Neuronal stem cell (in vitro differentiated cells): ENCODE data around the gene TCEANC2.

ENCODE experiments used
- DNase-seq: peaks from one replicate; pipeline ENCODE4 v3.0.0-alpha.2; 2013; ENCODE audit warnings: low spot score
- H2AFZ ChIP-seq: one replicate; pipeline ENCODE4 v1.6.1; 2013; ENCODE audit warnings: mild to moderate bottlenecking, low read length, inconsistent platforms
- H2AK5ac ChIP-seq: 2 replicates; pipeline ENCODE4 v1.6.1; 2013; ENCODE audit warnings: low read depth, mild to moderate bottlenecking, inconsistent platforms, low read length, moderate library complexity, mixed read lengths
- H2BK120ac ChIP-seq: 2 replicates; pipeline ENCODE4 v1.6.1; 2013; ENCODE audit warnings: low read depth, mild to moderate bottlenecking, inconsistent platforms, low read length, moderate library complexity, mixed read lengths
- H2BK12ac ChIP-seq: one replicate; pipeline ENCODE4 v1.6.1; 2013; ENCODE audit warnings: low read length, inconsistent platforms
- H2BK15ac ChIP-seq: 2 replicates; pipeline ENCODE4 v1.6.1; 2013; ENCODE audit warnings: mild to moderate bottlenecking, low read length, inconsistent platforms, mixed read lengths
- H2BK5ac ChIP-seq: one replicate; pipeline ENCODE4 v1.6.1; 2013; ENCODE audit warnings: inconsistent platforms, mild to moderate bottlenecking, low read length, moderate library complexity
- H3K14ac ChIP-seq: one replicate; pipeline ENCODE4 v1.6.1; 2013; ENCODE audit warnings: low read length, inconsistent platforms
- H3K18ac ChIP-seq: 2 replicates; pipeline ENCODE4 v1.6.1; 2013; ENCODE audit warnings: low read length, inconsistent platforms
- H3K23ac ChIP-seq: 2 replicates; pipeline ENCODE4 v1.6.1; 2013; ENCODE audit warnings: low read depth, mild to moderate bottlenecking, mixed read lengths, low read length, inconsistent platforms; ENCODE audit not compliant: poor library complexity
- H3K27ac ChIP-seq: replicated peaks from 3 replicates; pipeline ENCODE4 v1.5.1; 2013; ENCODE audit warnings: low read length, inconsistent platforms
- H3K27me3 ChIP-seq, 3 experiments: 2 replicates each; pipeline ENCODE4 v1.6.1; 2013; ENCODE audit warnings: low read length in 3 of 3, mild to moderate bottlenecking in 2 of 3, inconsistent platforms in 1 of 3, low read depth in 1 of 3, mixed read lengths in 1 of 3, moderate library complexity in 1 of 3; ENCODE audit not compliant: control insufficient read depth in 3 of 3, insufficient read depth in 3 of 3
- H3K36me3 ChIP-seq, 2 donors: replicated peaks in 1 of 2; 2 replicates each; pipeline ENCODE4 v1.6.1; 2013; ENCODE audit warnings: low read length in 2 of 2; ENCODE audit not compliant: control insufficient read depth in 2 of 2, insufficient read depth in 2 of 2
- H3K4ac ChIP-seq: 2 replicates; pipeline ENCODE4 v1.6.1; 2013; ENCODE audit warnings: inconsistent platforms, mild to moderate bottlenecking, low read length, moderate library complexity
- H3K4me1 ChIP-seq, 2 donors: 1 replicate in 1 of 2; 2 replicates in 1 of 2; pipeline ENCODE4 v1.6.1; 2013; ENCODE audit warnings: low read length in 2 of 2, low read depth in 1 of 2; ENCODE audit not compliant: control insufficient read depth in 2 of 2, insufficient read depth in 1 of 2
- H3K4me2 ChIP-seq: one replicate; pipeline ENCODE4 v1.6.1; 2013; ENCODE audit warnings: mild to moderate bottlenecking, low read length, inconsistent platforms; ENCODE audit not compliant: insufficient read depth, poor library complexity, severe bottlenecking
- H3K4me3 ChIP-seq, 2 donors: 2 replicates each; pipeline ENCODE4 v1.5.1; 2013; ENCODE audit warnings: low read length in 2 of 2, mild to moderate bottlenecking in 2 of 2, inconsistent platforms in 1 of 2, moderate library complexity in 1 of 2
- H3K79me1 ChIP-seq: one replicate; pipeline ENCODE4 v1.6.1; 2013; ENCODE audit warnings: low read depth, mild to moderate bottlenecking, inconsistent platforms, low read length, moderate library complexity
- H3K9ac ChIP-seq: one replicate; pipeline ENCODE4 v1.6.1; 2013; ENCODE audit warnings: mild to moderate bottlenecking, low read depth, low read length, inconsistent platforms; ENCODE audit not compliant: poor library complexity
- H3K9me3 ChIP-seq, 2 donors: replicated peaks in 1 of 2; 2 replicates each; pipeline versions ENCODE3 to v1.6.1; 2013; ENCODE audit warnings: low read length in 2 of 2, mild to moderate bottlenecking in 2 of 2, inconsistent platforms in 1 of 2, low read depth in 1 of 2, mixed read lengths in 1 of 2, moderate library complexity in 1 of 2; ENCODE audit not compliant: control insufficient read depth in 2 of 2, insufficient read depth in 1 of 2
- H4K8ac ChIP-seq: one replicate; pipeline ENCODE4 v1.6.1; 2013; ENCODE audit warnings: low read depth, mild to moderate bottlenecking, inconsistent platforms, low read length, moderate library complexity
- H4K91ac ChIP-seq: one replicate; pipeline ENCODE4 v1.6.1; 2013; ENCODE audit warnings: low read length, low read depth, mild to moderate bottlenecking, inconsistent platforms; ENCODE audit not compliant: poor library complexity
- WGBS, 2 donors: extraction: QIAGEN DNeasy Blood & Tissue Kit; methylation state at CpG; one replicate each; pipeline ENCODE4 v1.1.7; 2013; ENCODE audit warnings: missing lambda C conversion rate in 2 of 2, mixed read lengths in 1 of 2; ENCODE audit not compliant: insufficient read length in 2 of 2, insufficient replicate concordance in 1 of 2; ENCODE audit errors: extremely low coverage in 2 of 2; 5-methylcytosine and 5-hydroxymethylcytosine counted together

Gene TCEANC2

GRCh38 chr1:54105080-54105479 lies 51.7 kb downstream of the TCEANC2 start:
- Histone ChIP-seq H3K23ac (no peak overlapping the region), H3K4me3 (no peak overlapping the region), H3K4ac (no peak overlapping the region), H3K27ac (no peak overlapping the region), H3K27me3 (no peaks in the 10 kb centered on the region), H3K4me1 (peaks cover 0 to 3% of the 10 kb centered on the region in 2 donors), H3K4me2 (no peak overlapping the region), H2AK5ac (no peak overlapping the region), H2BK15ac (no peak overlapping the region), H4K8ac (no peak overlapping the region), H2AFZ (no peak overlapping the region), H3K9ac (no peak overlapping the region), H2BK5ac (peak overlapping the region; percentile 70), H3K79me1 (no peaks in the 10 kb centered on the region), H3K18ac (no peak overlapping the region), H3K36me3 (no peaks in the 10 kb centered on the region), H2BK12ac (no peak overlapping the region), H3K14ac (no peak overlapping the region), H4K91ac (no peak overlapping the region), H2BK120ac (no peak overlapping the region), H3K9me3 (no peaks in the 10 kb centered on the region)
- DNase-seq, result no peak
- WGBS, 2 donors, result no CpG with 5 or more reads among the region's 1 CpG

- H2AFZ ChIP-seq, result no peak overlapping the region
- H4K8ac ChIP-seq, result no peak overlapping the region
- H3K36me3 ChIP-seq, result no peaks in the 10 kb centered on the region
- no peaks in the 10 kb centered on the region for H3K79me1 ChIP-seq
- H2BK12ac ChIP-seq, result no peak overlapping the region
- H2AK5ac ChIP-seq, result no peak overlapping the region
- H3K4me3 ChIP-seq, result no peak overlapping the region
- no peak overlapping the region for H3K27ac ChIP-seq
- no peak overlapping the region for H3K4ac ChIP-seq
- H3K9ac ChIP-seq, result no peak overlapping the region
- no peak overlapping the region for H2BK15ac ChIP-seq
- no peak overlapping the region for H4K91ac ChIP-seq
- H3K27me3 ChIP-seq, result no peaks in the 10 kb centered on the region
- peaks cover 0 to 3% of the 10 kb centered on the region in 2 donors for H3K4me1 ChIP-seq
- no peak overlapping the region for H2BK120ac ChIP-seq
- no peak overlapping the region for H3K23ac ChIP-seq
- no peak overlapping the region for H3K14ac ChIP-seq
- DNase-seq, result no peak
- no peak overlapping the region for H3K18ac ChIP-seq
- H3K4me2 ChIP-seq, result no peak overlapping the region
- WGBS, 2 donors, result no CpG with 5 or more reads among the region's 6 CpGs
- H3K9me3 ChIP-seq, result no peaks in the 10 kb centered on the region
- no peak overlapping the region for H2BK5ac ChIP-seq
Measured at GRCh38 chr1:54105736-54106269, 52.4 kb downstream of the TCEANC2 start.

- Histone ChIP-seq H3K18ac (no peak overlapping the region), H2BK120ac (no peak overlapping the region), H2AK5ac (no peak overlapping the region), H3K36me3 (no peaks in the 10 kb centered on the region), H3K14ac (no peak overlapping the region), H3K27me3 (no peaks in the 10 kb centered on the region), H3K27ac (no peak overlapping the region), H3K4me1 (peaks cover 0 to 3% of the 10 kb centered on the region in 2 donors), H3K9me3 (no peaks in the 10 kb centered on the region), H3K9ac (no peak overlapping the region), H2BK15ac (no peak overlapping the region), H3K4ac (no peak overlapping the region), H3K4me3 (peak overlapping the region in 1 of 2 donors; percentile 38), H2AFZ (no peak overlapping the region), H2BK5ac (no peak overlapping the region), H2BK12ac (no peak overlapping the region), H3K23ac (peak overlapping the region; percentile 25), H4K91ac (no peak overlapping the region), H4K8ac (no peak overlapping the region), H3K4me2 (no peak overlapping the region), H3K79me1 (no peaks in the 10 kb centered on the region)
- no CpG with 5 or more reads among the region's 2 CpGs for WGBS, 2 donors
- DNase-seq, result no peak
Measured at GRCh38 chr1:54107131-54107530, 53.7 kb downstream of the TCEANC2 start.

GRCh38 chr1:54108156-54108555 lies 54.7 kb downstream of the TCEANC2 start:
- no peak overlapping the region for H3K9ac ChIP-seq
- H2BK5ac ChIP-seq, result no peak overlapping the region
- H3K27me3 ChIP-seq, result no peaks in the 10 kb centered on the region
- H2BK120ac ChIP-seq, result no peak overlapping the region
- peaks cover 0 to 3% of the 10 kb centered on the region in 2 donors for H3K4me1 ChIP-seq
- no peak overlapping the region for H2BK12ac ChIP-seq
- H3K36me3 ChIP-seq, result no peaks in the 10 kb centered on the region
- no peak for DNase-seq
- no CpG with 5 or more reads among the region's 3 CpGs for WGBS, 2 donors
- no peak overlapping the region for H4K91ac ChIP-seq
- no peak overlapping the region for H3K18ac ChIP-seq
- H3K4ac ChIP-seq, result no peak overlapping the region
- no peak overlapping the region for H3K4me2 ChIP-seq
- no peak overlapping the region for H2AFZ ChIP-seq
- no peak overlapping the region for H3K27ac ChIP-seq
- H3K23ac ChIP-seq, result no peak overlapping the region
- H4K8ac ChIP-seq, result no peak overlapping the region
- H3K14ac ChIP-seq, result no peak overlapping the region
- H2AK5ac ChIP-seq, result no peak overlapping the region
- no peaks in the 10 kb centered on the region for H3K9me3 ChIP-seq
- no peak overlapping the region for H3K4me3 ChIP-seq
- no peaks in the 10 kb centered on the region for H3K79me1 ChIP-seq
- no peak overlapping the region for H2BK15ac ChIP-seq
